ENCODE data around the gene GSTM4. TPM values are rescaled to one million over a fixed set of nuclear protein-coding genes. Genes with fewer than 3 reads are reported as not detected.

Gene GSTM4
- total RNA-seq, 2 experiments from 2014 or later, result 17.0 to 18.5 TPM

- POLR2A ChIA-PET, result interaction anchor here (1.1 to 3.5 kb wide), 5 partner anchors 17 to 343 kb away, joined by 4 to 29 read pairs (median 5); partner anchors contain the start of genes AHCYL1 and GNAI3
- peak; percentile 15 for DNase-seq
- Mint-ChIP-seq H3K4me3 (no peak overlapping the region), H3K4me1 (ENCODE audit: low read depth) (peaks cover 18% of the 10 kb centered on the region), H3K27ac (no peak overlapping the region), H3K36me3 (ENCODE audit: low read depth) (no peaks in the 10 kb centered on the region), H3K27me3 (ENCODE audit: low read depth) (peaks cover 4% of the 10 kb centered on the region), H3K9me3 (ENCODE audit: insufficient read depth) (no peaks in the 10 kb centered on the region)
- no peak for ATAC-seq
- CTCF ChIA-PET, result interaction anchor here (0.6 to 13.1 kb wide), 56 partner anchors 9 to 465 kb away, joined by 3 to 340 read pairs (median 10); partner anchors contain the start of genes AHCYL1, AMPD2, EPS8L3 and GNAI3
Observed at GRCh38 chr1:109641078-109641740, 14.7 kb upstream of the GSTM4 start.

DNA sequence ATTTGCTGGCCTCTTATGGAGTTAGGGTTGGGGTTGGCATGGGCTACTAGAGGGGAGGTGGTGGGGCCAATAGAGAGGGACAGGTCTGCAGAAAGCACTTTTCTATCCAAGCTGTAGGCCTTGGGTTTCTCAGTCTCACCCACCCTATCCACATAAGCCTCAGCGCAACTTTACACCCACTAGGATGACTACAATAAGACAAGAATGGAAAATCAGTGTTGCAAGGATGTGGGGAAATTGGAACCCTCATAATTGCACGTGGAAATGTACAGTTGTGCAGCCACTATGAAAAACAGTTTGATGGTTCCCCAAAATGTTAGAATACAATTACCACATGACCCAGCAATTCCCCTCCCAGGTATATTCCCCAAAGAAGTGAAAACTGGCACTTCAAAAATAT, 14.0 kb upstream of the GSTM4 start:
- POLR2A ChIA-PET, result interaction anchor here (3.5 kb wide), 1 partner anchor 93 kb away, joined by 29 read pairs; the partner anchor contains the start of gene GNAI3
- ATAC-seq (no peak), DNase-seq (peak; percentile 18)
- H3K4me1 Mint-ChIP-seq (ENCODE audit: low read depth), result peaks cover 18% of the 10 kb centered on the region
- no peaks in the 10 kb centered on the region for H3K9me3 Mint-ChIP-seq (ENCODE audit: insufficient read depth)
- H3K27me3 Mint-ChIP-seq (ENCODE audit: low read depth), result peaks cover 4% of the 10 kb centered on the region
- CTCF ChIA-PET, result interaction anchor here (0.9 to 13.1 kb wide), 18 partner anchors 9 to 428 kb away, joined by 3 to 340 read pairs (median 13); partner anchors contain the start of genes AHCYL1, GNAI3, GSTM1 and GSTM2
- H3K27ac Mint-ChIP-seq, result no peak overlapping the region
- H3K36me3 Mint-ChIP-seq (ENCODE audit: low read depth), result no peaks in the 10 kb centered on the region
- no peak overlapping the region for H3K4me3 Mint-ChIP-seq

DNA sequence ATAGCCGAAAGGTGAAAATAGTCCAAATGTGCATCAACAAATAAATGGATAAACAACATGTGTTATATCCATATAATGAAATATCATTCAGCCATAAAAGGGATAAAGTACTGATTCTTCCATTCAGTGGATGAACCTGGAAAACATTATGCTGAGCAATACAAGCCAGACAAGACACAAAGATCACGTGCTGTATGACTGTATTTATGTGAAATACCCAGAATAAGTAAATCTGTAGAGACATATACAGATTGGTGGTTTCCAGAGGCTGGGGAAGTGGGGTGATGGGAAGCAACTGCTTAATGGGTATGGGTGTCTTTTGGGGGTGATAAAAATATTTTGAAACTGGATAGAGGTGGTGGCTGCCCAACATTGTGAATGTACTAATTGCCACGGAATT, 13.3 kb upstream of the GSTM4 start:
- H3K4me1 Mint-ChIP-seq (ENCODE audit: low read depth), result peaks cover 18% of the 10 kb centered on the region
- H3K9me3 Mint-ChIP-seq (ENCODE audit: insufficient read depth), result no peaks in the 10 kb centered on the region
- H3K36me3 Mint-ChIP-seq (ENCODE audit: low read depth), result no peaks in the 10 kb centered on the region
- DNase-seq (no peak), ATAC-seq (no peak)
- H3K27me3 Mint-ChIP-seq (ENCODE audit: low read depth), result peaks cover 8% of the 10 kb centered on the region
- H3K27ac Mint-ChIP-seq, result no peak overlapping the region
- no peak overlapping the region for H3K4me3 Mint-ChIP-seq
- ChIA-PET CTCF (interaction anchor here (0.7 to 13.1 kb wide), 7 partner anchors 10 to 394 kb away, joined by 3 to 340 read pairs (median 9); partner anchors contain the start of genes AHCYL1 and GSTM1), POLR2A (no interaction called here)

DNA sequence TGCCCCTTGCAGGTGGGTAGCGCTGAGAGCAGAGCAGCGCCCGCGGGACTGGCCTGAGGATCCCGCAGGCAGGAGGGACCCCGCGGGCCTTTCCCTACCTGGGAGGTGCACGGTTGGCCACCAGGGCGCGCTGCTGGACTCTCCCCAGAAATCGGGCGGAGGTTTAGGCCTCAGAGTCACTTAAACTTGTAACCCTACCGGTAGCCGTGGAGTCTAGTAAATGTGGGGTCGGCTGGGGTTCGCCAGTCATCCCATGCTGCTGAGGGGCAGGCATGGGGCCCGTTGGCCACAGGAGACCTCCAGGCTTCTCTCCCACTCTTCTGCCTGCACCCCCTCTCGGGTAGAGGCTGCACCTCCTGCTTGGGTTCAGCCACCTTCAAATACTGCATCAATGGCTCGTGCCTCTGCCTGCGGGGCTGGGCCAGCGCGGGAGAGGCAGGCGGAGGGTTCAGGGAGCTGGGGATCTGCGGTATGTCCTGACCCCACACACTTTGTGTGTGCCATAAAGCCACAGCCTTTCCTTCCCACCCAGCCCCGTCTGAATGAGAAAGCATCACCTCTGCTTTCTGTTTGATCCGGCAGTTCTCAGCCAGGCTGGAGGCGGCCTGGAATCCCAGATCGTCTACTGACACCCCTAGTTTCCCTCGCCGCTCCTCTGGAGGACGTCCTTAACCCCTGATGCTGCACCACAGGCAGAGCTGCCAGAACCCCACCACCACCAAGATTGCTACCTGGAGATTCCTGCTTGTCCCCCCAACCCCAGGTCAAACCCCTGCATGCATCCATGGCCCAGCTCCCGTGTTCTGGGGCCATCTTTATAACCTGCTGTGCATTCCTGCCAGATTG, 12.3 kb upstream of the GSTM4 start:
- H3K27me3 Mint-ChIP-seq (ENCODE audit: low read depth), result peaks cover 8% of the 10 kb centered on the region
- H3K27ac Mint-ChIP-seq, result peak overlapping the region; percentile 25
- no peaks in the 10 kb centered on the region for H3K36me3 Mint-ChIP-seq (ENCODE audit: low read depth)
- CTCF ChIA-PET, result interaction anchor here (0.7 to 13.1 kb wide), 9 partner anchors 9 to 393 kb away, joined by 3 to 340 read pairs (median 7); partner anchors contain the start of genes AHCYL1, GSTM1 and GSTM4
- DNase-seq (peak; percentile 93), ATAC-seq (peak; percentile 98)
- no peaks in the 10 kb centered on the region for H3K9me3 Mint-ChIP-seq (ENCODE audit: insufficient read depth)
- POLR2A ChIA-PET, result no interaction called here
- H3K4me1 Mint-ChIP-seq (ENCODE audit: low read depth), result peaks cover 18% of the 10 kb centered on the region
- no peak overlapping the region for H3K4me3 Mint-ChIP-seq

DNA sequence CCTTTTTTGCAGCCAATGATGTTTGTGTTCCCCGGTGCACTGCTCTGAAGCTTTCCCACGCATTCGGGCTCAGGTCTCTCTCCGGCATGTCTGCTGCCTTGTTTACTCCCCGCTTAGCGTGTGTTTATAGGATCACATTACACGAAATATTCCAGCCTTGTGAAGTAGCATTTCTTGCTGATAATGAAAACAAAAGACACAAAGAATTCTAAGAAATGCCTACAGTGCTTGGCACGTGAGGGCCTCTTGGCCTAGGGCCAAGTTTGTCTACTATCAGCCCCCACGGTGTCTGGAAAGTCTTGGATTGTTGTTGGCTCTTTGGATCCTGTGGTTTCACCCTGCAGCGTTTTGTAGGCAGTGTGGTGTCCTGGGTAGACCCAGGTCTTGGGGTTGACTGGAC, 11.2 kb upstream of the GSTM4 start:
- ATAC-seq (no peak), DNase-seq (no peak)
- ChIA-PET POLR2A (no interaction called here), CTCF (interaction anchor here (1.1 to 13.1 kb wide), 4 partner anchors 11 to 339 kb away, joined by 3 to 340 read pairs (median 20); partner anchors contain the start of genes AHCYL1 and GSTM4)
- no peak overlapping the region for H3K27ac Mint-ChIP-seq
- peaks cover 8% of the 10 kb centered on the region for H3K27me3 Mint-ChIP-seq (ENCODE audit: low read depth)
- peaks cover 18% of the 10 kb centered on the region for H3K4me1 Mint-ChIP-seq (ENCODE audit: low read depth)
- H3K36me3 Mint-ChIP-seq (ENCODE audit: low read depth), result no peaks in the 10 kb centered on the region
- no peaks in the 10 kb centered on the region for H3K9me3 Mint-ChIP-seq (ENCODE audit: insufficient read depth)
- H3K4me3 Mint-ChIP-seq, result no peak overlapping the region

GRCh38 chr1:109649491-109649914, 6.4 kb upstream of the GSTM4 start:
- no peak for DNase-seq
- ChIA-PET CTCF (interaction anchor here (0.5 to 6.7 kb wide), 14 partner anchors 9 to 335 kb away, joined by 3 to 163 read pairs (median 4); partner anchors contain the start of genes AHCYL1, GNAI3 and GSTM1), POLR2A (interaction anchor here (0.7 kb wide), 1 partner anchor 10 kb away, joined by 3 read pairs; no protein-coding TSS in a partner anchor)
- Mint-ChIP-seq H3K27me3 (ENCODE audit: low read depth) (peaks cover 32% of the 10 kb centered on the region), H3K4me1 (ENCODE audit: low read depth) (no peaks in the 10 kb centered on the region), H3K36me3 (ENCODE audit: low read depth) (no peaks in the 10 kb centered on the region), H3K4me3 (no peak overlapping the region), H3K9me3 (ENCODE audit: insufficient read depth) (no peaks in the 10 kb centered on the region), H3K27ac (no peak overlapping the region)
- no peak for ATAC-seq

- H3K27me3 Mint-ChIP-seq (ENCODE audit: low read depth), result peaks cover 37% of the 10 kb centered on the region
- DNase-seq, result no peak
- ChIA-PET POLR2A (interaction anchor here (2.3 kb wide), 1 partner anchor 333 kb away, joined by 6 read pairs; the partner anchor contains the start of gene AHCYL1), CTCF (interaction anchor here (1.5 to 6.7 kb wide), 8 partner anchors 11 to 334 kb away, joined by 4 to 163 read pairs (median 24); partner anchors contain the start of genes AHCYL1 and GNAI3)
- H3K27ac Mint-ChIP-seq, result no peak overlapping the region
- H3K36me3 Mint-ChIP-seq (ENCODE audit: low read depth), result no peaks in the 10 kb centered on the region
- H3K4me1 Mint-ChIP-seq (ENCODE audit: low read depth), result peaks cover 9% of the 10 kb centered on the region
- ATAC-seq, result no peak
- H3K9me3 Mint-ChIP-seq (ENCODE audit: insufficient read depth), result no peaks in the 10 kb centered on the region
- no peak overlapping the region for H3K4me3 Mint-ChIP-seq
Observed at GRCh38 chr1:109650609-109651008, 5.3 kb upstream of the GSTM4 start.

DNA sequence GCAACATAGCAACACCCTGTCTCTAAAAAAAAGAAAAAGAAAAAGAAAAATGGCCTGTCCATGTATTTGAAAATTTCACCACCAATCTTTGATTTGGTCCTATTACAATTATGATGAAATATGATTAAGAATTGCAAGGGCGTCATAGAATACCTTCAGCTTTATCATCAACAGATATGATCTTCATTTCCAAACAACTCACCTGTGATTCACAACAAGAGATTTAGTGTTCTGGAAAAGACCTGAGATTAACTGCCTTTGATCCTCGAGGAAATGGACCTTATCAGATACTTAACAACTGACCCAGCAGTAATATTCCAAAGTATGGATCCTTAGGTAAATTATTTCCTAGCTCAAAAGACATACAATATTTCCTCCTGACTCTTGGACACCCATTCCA, 3.5 kb upstream of the GSTM4 start:
- DNase-seq (no peak), ATAC-seq (no peak)
- Mint-ChIP-seq H3K9me3 (ENCODE audit: insufficient read depth) (no peaks in the 10 kb centered on the region), H3K27ac (no peak overlapping the region), H3K27me3 (ENCODE audit: low read depth) (peaks cover 33% of the 10 kb centered on the region), H3K36me3 (ENCODE audit: low read depth) (no peaks in the 10 kb centered on the region), H3K4me3 (no peak overlapping the region), H3K4me1 (ENCODE audit: low read depth) (peaks cover 17% of the 10 kb centered on the region)
- ChIA-PET POLR2A (interaction anchor here (1.4 to 2.3 kb wide), 2 partner anchors 104 to 332 kb away, joined by 3 to 6 read pairs; partner anchors contain the start of genes AHCYL1 and GNAI3), CTCF (interaction anchor here (0.7 to 6.7 kb wide), 10 partner anchors 8 to 332 kb away, joined by 3 to 163 read pairs (median 8); partner anchors contain the start of genes AHCYL1 and GSTM1)

DNA sequence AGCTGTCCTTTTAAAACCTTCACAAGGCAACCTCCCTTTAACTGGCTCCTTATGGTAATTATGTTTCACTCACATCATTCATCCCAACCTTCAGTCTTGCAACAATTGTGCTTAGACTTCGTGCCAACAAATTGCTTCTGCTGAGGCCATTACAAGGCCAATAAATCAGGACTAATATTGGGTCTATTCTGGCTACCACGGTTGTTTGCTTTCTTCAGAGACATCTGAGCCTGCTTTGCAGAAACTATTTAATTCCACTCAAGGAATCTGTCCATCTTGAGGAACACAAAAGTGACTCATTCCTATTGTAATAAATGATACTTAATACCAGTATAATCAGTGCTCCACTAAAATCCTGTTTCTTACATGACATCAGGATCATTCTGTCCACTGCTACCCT, 2.6 kb upstream of the GSTM4 start:
- no peak overlapping the region for H3K4me3 Mint-ChIP-seq
- ATAC-seq, result no peak
- H3K9me3 Mint-ChIP-seq (ENCODE audit: insufficient read depth), result no peaks in the 10 kb centered on the region
- ChIA-PET CTCF (interaction anchor here (1.4 to 6.7 kb wide), 7 partner anchors 10 to 331 kb away, joined by 4 to 163 read pairs (median 8); partner anchors contain the start of genes AHCYL1 and GSTM1), POLR2A (interaction anchor here (0.6 to 0.7 kb wide), 2 partner anchors 74 to 323 kb away, joined by 3 read pairs; no protein-coding TSS in a partner anchor)
- H3K27ac Mint-ChIP-seq, result no peak overlapping the region
- no peak for DNase-seq
- peaks cover 17% of the 10 kb centered on the region for H3K4me1 Mint-ChIP-seq (ENCODE audit: low read depth)
- peaks cover 33% of the 10 kb centered on the region for H3K27me3 Mint-ChIP-seq (ENCODE audit: low read depth)
- no peaks in the 10 kb centered on the region for H3K36me3 Mint-ChIP-seq (ENCODE audit: low read depth)

DNA sequence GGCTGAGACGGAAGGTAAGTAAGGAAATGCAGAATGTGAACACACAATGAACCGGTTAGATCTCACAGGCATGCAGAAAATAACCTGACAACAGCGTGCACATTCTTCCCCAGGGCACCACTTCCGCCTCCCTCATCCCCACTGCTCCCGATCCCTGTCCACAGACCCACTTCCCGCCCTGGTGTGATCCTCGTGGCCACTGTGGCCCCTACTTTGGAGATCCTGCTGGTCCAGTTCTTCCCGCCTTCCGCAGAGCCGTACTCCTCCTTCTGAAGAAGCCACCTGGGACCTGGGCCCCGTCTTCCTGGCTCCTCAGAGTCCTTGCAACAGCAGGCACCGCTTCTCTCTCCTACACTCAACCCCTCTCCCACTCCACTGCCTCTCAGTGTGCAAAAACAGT, 1.4 kb upstream of the GSTM4 start:
- DNase-seq, result no peak
- H3K27me3 Mint-ChIP-seq (ENCODE audit: low read depth), result peaks cover 33% of the 10 kb centered on the region
- ATAC-seq, result no peak
- no peak overlapping the region for H3K27ac Mint-ChIP-seq
- ChIA-PET CTCF (interaction anchor here (0.6 to 4.2 kb wide), 7 partner anchors 11 to 330 kb away, joined by 3 to 41 read pairs (median 5); partner anchors contain the start of gene AHCYL1), POLR2A (no interaction called here)
- no peaks in the 10 kb centered on the region for H3K9me3 Mint-ChIP-seq (ENCODE audit: insufficient read depth)
- H3K36me3 Mint-ChIP-seq (ENCODE audit: low read depth), result no peaks in the 10 kb centered on the region
- H3K4me1 Mint-ChIP-seq (ENCODE audit: low read depth), result peaks cover 17% of the 10 kb centered on the region
- H3K4me3 Mint-ChIP-seq, result no peak overlapping the region

DNA sequence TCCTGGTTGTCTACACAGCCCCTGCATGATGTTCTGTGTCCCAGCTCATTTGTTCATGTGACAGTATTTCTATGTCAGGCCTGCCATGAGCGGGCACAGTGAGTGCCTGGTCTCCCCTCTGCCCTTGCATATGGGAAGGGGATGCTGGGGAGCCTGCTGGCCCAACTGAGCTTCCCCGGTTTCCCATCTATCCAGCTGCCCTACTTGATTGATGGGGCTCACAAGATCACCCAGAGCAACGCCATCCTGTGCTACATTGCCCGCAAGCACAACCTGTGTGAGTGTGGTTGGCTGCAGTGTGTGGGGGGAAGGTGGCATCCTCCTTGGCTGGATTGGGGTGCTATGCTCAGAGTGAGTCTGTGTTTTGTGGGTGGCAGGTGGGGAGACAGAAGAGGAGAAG, 1.5 kb downstream of the GSTM4 start:
- Mint-ChIP-seq H3K27ac (no peak overlapping the region), H3K4me1 (ENCODE audit: low read depth) (peaks cover 22% of the 10 kb centered on the region), H3K4me3 (peak overlapping the region; percentile 26), H3K9me3 (ENCODE audit: insufficient read depth) (no peaks in the 10 kb centered on the region), H3K27me3 (ENCODE audit: low read depth) (peaks cover 17% of the 10 kb centered on the region), H3K36me3 (ENCODE audit: low read depth) (no peaks in the 10 kb centered on the region)
- DNase-seq (no peak), ATAC-seq (no peak)
- ChIA-PET CTCF (interaction anchor here (1.0 to 4.2 kb wide), 4 partner anchors 18 to 327 kb away, joined by 3 to 41 read pairs (median 8); partner anchors contain the start of gene AHCYL1), POLR2A (no interaction called here)

Measured in activated CD8-positive, alpha-beta T cell treated with anti-CD3 and anti-CD28 coated beads, Interleukin-2, amount 10 ng/mL, durations not matched to agents 7 days and 5 days (primary cell).